Measurements from ENCODE around the gene TPCN2.

DNA sequence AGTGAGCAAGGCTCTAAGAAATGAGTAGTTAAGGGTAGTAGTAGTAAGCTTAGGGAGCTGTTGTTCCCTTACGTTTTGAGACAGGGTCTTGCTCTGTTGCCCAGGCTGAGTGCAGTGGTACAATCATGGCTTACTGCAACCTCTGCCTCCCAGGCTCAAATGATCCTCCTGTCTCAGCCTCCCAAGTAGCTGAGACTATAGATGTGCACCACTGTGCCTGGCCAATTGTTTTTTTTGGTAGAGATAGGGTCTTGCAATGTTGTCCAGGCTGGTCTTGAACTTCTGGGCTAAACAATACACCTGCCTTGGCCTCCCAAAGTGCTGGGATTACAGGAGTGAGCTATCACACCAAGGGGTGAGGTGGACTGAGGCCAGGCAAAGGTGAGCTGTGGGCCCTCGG, 117.0 kb downstream of the TPCN2 start:
- TF ChIP-seq POLR2AphosphoS5 (IDR thresholded peaks at IDR 0.05; ENCODE audit: low read depth, low read length) = no peak
- TF ChIP-seq, protein P1, sequence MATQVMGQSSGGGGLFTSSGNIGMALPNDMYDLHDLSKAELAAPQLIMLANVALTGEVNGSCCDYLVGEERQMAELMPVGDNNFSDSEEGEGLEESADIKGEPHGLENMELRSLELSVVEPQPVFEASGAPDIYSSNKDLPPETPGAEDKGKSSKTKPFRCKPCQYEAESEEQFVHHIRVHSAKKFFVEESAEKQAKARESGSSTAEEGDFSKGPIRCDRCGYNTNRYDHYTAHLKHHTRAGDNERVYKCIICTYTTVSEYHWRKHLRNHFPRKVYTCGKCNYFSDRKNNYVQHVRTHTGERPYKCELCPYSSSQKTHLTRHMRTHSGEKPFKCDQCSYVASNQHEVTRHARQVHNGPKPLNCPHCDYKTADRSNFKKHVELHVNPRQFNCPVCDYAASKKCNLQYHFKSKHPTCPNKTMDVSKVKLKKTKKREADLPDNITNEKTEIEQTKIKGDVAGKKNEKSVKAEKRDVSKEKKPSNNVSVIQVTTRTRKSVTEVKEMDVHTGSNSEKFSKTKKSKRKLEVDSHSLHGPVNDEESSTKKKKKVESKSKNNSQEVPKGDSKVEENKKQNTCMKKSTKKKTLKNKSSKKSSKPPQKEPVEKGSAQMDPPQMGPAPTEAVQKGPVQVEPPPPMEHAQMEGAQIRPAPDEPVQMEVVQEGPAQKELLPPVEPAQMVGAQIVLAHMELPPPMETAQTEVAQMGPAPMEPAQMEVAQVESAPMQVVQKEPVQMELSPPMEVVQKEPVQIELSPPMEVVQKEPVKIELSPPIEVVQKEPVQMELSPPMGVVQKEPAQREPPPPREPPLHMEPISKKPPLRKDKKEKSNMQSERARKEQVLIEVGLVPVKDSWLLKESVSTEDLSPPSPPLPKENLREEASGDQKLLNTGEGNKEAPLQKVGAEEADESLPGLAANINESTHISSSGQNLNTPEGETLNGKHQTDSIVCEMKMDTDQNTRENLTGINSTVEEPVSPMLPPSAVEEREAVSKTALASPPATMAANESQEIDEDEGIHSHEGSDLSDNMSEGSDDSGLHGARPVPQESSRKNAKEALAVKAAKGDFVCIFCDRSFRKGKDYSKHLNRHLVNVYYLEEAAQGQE (IDR thresholded peaks at IDR 0.05; ENCODE audit: insufficient read depth in 1 of 2, low read depth in 2 of 2, low read length in 2 of 2) = no peak

Data from PFSK-1 (cell line).